GM21737 (cell line): Measurements from ENCODE around the gene KCNJ9.
"Not testable (repeated sequence)": the region's sequence is repeated elsewhere in the genome, so short reads cannot be mapped to it uniquely, and the experiment has no call there.

ENCODE experiments used
- ATAC-seq: cut with Tn5 transposase; IDR thresholded peaks from one replicate; pipeline ENCODE4 v1.9.1; 2021; ENCODE audit warnings: mild to moderate bottlenecking, moderate library complexity; ENCODE audit not compliant: unreplicated experiment

KCNJ9 gene

GRCh38 chr1:160101717-160102522, 20.6 kb downstream of the KCNJ9 start:
- no peak for ATAC-seq

DNA sequence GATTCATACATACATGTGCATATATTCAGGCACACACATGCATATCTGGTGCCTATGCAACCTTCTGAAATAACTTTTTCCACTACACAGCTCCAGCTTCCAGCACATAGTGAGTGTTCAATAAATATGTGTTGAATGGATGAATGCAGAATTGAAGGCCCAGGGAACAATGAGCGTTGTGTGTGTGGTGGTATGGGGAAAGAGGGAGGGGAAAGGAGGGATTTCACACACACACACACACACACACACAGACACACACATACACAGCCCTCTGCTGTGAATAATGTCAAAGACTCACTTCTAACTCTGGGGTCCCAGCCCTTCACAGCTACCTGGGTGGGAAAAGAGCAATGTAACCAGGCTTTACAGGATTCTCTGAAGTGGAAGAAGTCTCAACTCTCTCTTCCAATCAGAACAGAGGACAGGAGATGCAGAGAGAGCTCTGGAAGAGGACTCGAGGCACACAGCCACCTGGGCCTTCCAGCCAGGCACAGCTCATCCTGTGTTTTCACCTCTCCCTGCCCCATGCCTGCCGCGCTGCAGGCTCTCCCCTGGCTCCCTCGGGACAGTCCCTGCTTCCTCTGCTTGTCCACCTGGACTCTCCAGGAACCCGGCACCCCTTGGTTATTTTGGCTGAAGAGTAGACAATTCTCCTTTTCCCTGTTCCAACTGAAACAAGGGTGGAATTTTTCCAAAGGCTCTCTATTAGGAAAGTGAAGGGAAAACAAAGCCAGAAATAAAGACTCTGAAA, 22.5 kb downstream of the KCNJ9 start:
- no peak for ATAC-seq

GRCh38 chr1:160104486-160104885, 23.1 kb downstream of the KCNJ9 start:
- ATAC-seq: no peak

DNA sequence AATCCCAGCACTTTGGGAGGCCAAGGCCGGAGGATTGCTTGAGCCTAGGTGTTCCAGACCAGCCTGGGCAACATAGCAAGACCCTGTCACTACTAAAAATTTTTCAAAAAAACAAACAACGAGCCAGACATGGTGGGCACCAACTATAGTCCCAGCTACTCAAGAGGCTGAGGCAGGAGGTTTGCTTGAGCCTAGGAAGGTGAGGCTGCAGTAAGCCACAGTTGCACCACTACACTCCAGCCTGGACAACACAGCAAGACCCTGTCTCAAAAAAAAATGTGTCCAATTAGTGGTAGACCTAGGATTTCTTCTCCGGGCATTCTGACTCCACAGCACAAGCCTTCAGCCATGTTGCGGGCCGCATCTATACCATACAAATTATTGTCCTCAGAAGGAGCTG, 23.8 kb downstream of the KCNJ9 start:
- ATAC-seq: no peak

- ATAC-seq: no peak
Measured at GRCh38 chr1:160107512-160107911, 26.2 kb downstream of the KCNJ9 start.

- no peak for ATAC-seq
Measured at GRCh38 chr1:160108888-160109662, 27.7 kb downstream of the KCNJ9 start.

DNA sequence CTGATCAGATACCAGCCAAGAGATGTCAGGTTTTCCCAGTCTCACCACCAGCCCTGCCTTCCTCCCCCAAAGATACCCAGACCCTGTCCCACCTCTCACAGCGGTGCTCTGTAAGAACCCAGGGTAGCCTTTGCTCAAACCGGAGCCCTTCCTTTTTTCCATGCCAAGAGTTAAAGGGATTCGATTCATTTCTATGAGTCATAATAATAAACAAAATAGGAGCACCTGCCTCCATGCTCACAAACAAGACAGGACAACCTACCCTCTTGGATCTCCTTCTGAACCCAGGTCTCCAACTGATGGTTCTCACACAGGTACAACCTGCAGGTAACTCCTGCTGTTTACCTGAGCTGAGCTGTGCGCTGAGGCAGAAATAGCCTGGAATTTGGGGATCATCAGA, 28.3 kb downstream of the KCNJ9 start:
- ATAC-seq: no peak

DNA sequence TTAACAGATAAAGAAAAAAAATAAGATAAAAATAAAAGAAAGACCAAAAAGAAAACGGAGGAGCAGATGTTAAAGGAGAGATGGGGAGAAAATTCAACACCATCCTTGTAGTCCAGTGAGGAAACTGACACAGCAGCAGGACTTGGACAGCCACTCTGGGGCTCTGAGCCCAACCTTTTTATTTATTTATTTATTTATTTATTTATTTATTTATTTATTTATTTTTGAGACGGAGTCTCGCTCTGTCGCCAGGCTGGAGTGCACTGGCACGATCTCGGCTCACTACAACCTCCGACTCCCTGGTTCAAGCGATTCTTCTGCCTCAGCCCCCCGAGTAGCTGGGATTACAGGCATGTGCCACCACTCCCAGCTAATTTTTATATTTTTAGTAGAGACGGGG, 30.1 kb downstream of the KCNJ9 start:
- ATAC-seq: not testable (repeated sequence)

DNA sequence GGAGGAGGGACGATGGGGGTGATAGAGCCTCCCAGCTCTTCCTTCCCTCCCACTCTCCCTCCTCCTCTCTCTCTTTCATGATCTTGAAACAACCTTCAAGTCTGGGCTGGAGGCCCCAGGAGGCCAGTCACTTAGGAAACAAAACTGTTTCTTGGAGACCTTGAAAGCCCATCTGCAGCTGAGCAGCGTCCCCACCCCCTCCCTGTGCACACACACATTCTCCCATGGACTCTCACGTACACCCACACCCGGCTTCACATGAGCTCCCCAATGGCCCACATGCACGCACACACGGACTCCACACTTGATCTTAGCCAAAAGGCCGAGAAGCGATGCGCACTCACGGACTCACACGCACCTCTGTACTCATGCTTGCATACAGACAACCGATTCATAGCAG, 31.0 kb downstream of the KCNJ9 start:
- no peak for ATAC-seq

DNA sequence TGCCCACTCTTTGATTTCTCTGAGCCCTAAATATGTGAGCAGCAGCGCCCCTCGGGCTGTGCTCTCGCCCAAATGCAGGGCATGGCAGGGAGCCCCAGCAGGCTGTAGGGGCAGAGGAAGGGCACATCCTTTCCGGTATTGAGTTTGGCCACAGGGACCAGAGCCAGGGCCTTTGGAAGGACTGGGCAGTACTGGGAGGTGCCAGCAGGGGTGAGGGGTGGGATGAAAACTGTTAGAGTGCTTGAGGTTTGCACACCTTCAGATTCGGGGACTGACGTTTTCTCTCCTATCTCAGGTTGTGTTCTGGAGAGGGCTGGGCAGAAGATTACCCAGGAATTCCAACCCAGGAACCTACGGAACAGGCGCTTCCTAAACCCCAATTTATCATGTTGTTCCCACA, 32.1 kb downstream of the KCNJ9 start:
- ATAC-seq: no peak

DNA sequence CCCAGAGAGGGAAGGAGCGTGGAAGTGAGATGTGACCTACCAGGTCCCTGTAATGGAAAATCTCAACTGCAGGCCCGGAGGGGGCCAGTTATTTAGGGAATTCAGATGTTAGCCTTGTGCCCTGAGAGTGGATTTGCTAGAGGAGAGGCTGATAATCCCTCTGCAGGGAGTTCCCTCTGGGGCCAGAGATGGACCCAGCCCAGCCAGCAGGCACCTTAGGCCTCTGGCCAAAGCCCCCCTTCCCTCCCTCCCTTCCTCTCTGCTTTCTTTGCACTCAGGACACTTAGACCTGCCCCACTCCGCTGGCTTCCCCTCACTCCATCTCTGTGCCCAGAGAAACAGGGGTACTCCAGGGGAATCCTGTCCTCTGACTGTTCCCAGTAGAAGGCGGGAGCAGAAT, 32.7 kb downstream of the KCNJ9 start:
- ATAC-seq: no peak

GRCh38 chr1:160115545-160116282, 34.4 kb downstream of the KCNJ9 start, which contains the start of gene ATP1A2:
TSS of gene ATP1A2 (plus strand) at chr1:160115759. CDS start at chr1:160115862, 103 bp downstream.
- no peak for ATAC-seq

DNA sequence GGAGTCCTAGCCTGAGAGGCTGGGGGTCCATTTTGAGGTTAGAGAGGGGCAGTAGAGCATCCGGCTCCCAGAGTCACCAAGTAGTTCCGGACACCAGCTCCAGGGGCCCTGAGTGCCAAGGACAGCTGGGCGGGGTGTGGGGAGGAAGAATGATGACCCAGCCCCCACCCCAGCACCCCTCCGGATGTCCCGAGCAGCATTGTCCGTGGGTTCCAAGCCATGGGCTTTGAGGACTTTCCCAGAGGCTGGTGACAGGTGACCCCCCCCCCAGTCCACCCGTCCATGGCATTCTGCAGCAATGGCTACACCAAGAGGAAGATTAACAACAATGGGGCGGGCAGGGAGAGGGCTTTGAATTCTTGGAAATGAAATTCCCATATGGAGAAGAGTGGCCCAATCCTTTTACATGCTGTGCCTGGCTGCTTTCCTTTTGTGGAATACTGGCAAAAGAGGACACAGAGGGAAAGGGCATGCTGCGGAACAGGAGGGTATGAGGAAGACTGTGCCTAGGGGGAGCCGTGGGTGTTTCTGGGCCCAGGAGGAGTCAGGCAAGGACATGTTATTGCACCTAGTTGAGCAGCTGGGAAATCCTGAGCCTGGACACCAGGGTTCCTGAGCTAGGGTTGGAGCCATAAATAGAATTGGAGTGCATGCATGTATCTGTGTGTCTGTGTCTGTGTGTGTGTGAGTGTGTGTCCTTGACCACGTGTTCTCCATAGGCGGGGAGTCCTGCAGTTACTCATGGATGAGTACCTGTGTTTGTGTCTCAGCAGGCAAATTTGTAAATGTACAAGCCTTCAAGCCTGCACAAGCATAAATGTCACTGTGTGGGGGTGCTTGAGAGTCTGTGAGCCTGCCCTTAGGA, 35.2 kb downstream of the KCNJ9 start:
- ATAC-seq: no peak

- no peak for ATAC-seq
Measured at GRCh38 chr1:160117300-160117699, 36.0 kb downstream of the KCNJ9 start.

GRCh38 chr1:160117709-160118183, 36.4 kb downstream of the KCNJ9 start:
- no peak for ATAC-seq

DNA sequence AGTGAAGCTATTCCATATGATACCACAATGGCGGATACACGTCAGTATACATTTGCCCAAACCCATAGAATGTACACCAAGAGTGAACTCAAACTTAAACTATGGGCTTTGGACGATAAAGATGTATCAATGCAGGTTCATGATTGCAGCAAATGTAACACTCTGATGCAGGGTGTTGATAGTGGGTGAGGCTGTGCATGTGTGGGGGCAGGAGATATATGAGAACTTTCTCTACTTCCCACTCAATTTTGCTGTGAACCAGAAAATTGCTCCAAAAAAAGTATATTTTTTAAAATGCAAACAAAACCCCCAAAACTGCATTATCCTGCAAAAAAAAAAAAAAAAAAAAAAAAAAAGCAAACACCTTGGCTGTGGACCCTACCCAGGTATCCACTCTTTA, 37.6 kb downstream of the KCNJ9 start:
- ATAC-seq: no peak

DNA sequence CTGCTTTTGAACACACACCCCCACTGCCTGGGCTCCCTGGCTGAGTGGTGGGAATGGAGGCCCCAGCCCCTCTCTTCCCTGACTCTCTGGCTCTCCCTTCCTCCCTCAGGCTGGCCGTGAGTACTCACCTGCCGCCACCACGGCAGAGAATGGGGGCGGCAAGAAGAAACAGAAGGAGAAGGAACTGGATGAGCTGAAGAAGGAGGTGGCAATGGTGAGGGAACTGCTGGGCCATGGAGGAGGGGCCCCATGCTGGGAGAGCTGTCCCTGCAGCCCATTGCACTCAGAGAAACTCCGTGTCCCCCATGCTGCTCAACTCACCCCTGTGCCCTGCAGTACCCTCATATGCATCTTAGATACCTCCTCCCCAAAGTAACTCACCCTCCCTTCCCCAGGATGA, 39.5 kb downstream of the KCNJ9 start:
- ATAC-seq: no peak

DNA sequence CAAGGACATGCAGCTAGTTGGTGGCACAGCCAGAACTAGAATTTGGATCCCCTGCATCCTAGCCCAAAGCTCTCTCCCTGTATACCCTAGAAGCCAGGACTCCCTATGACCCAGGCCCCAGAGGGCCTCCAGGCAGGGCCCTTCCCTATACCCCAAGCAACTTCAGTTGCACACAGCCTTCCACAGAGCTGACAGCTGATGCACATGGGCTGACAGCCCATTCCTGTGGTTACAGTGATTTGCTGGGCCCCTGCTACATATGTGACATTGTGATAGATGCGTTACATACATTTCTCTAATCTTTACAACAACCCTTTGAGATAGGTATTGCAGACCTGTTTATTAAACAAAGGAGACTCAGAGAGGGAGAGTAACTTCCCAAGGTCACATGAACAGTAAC, 40.0 kb downstream of the KCNJ9 start:
- no peak for ATAC-seq

DNA sequence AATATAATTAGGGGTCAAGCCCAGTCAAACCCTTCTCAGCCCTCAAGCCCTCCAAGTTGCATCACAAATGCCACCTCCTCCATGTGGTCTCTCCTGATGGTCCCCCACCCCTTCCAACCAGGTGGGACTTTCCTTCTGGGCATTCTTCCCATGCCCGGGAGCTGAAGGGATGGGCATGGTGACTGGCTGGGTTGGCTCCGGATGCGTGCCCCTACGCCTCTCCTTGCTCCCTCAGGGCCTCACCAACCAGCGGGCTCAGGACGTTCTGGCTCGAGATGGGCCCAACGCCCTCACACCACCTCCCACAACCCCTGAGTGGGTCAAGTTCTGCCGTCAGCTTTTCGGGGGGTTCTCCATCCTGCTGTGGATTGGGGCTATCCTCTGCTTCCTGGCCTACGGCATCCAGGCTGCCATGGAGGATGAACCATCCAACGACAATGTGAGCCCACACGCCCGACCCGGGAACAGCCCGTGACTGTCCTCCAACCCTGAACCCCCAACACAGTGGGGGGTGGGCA, 41.7 kb downstream of the KCNJ9 start:
- ATAC-seq: no peak
